ENCODE results near the gene ABLIM1. TPM values are rescaled to one million over a fixed set of nuclear protein-coding genes. Genes with fewer than 3 reads are reported as not detected.

ABLIM1 gene
- polyA plus RNA-seq, 3 donors: 0.33 to 0.91 (median 0.57) TPM

DNA sequence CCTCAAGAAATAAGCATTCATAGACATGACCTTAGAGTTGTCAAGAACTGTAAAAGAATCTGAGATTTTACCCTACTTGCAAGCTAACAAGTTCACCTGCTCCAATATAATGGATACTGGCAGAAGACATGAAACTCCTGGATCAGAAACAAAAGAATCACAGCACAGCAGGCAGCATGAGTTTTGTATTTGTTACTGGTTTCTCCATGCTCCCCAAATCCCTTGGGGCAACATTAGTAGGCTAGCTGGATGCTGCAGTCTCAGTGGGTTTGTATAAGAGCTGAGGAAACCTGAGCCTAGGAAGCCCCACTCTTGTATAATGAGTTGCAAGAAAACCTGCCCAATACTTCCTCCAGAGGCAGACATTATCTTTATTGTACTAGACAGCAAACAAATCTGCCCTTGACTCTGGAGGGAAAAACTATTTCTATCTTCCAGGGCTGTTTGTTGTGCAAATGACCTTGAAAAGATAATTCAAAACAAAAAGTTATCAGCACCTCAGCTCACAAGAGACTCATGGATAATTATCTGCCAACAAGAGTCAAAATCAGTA is 64.8 kb downstream of the ABLIM1 start:
- H3K36me3 Mint-ChIP-seq: no peaks in the 10 kb centered on the region
- H3K4me3 Mint-ChIP-seq: no peak overlapping the region
- H3K4me3 ChIP-seq (replicated peaks in 1 of 3; ENCODE audit: low read depth in 2 of 3, low read length in 3 of 3): no peak overlapping the region
- TF ChIP-seq, protein P1, sequence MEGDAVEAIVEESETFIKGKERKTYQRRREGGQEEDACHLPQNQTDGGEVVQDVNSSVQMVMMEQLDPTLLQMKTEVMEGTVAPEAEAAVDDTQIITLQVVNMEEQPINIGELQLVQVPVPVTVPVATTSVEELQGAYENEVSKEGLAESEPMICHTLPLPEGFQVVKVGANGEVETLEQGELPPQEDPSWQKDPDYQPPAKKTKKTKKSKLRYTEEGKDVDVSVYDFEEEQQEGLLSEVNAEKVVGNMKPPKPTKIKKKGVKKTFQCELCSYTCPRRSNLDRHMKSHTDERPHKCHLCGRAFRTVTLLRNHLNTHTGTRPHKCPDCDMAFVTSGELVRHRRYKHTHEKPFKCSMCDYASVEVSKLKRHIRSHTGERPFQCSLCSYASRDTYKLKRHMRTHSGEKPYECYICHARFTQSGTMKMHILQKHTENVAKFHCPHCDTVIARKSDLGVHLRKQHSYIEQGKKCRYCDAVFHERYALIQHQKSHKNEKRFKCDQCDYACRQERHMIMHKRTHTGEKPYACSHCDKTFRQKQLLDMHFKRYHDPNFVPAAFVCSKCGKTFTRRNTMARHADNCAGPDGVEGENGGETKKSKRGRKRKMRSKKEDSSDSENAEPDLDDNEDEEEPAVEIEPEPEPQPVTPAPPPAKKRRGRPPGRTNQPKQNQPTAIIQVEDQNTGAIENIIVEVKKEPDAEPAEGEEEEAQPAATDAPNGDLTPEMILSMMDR (IDR thresholded peaks at IDR 0.05): no peak
- H3K9ac ChIP-seq (ENCODE audit: insufficient read depth, low read length, poor library complexity, severe bottlenecking): no peak overlapping the region
- H3K9me3 Mint-ChIP-seq: peaks cover 0 to 4% (median 0%) of the 10 kb centered on the region in 7 donors
- no peaks in the 10 kb centered on the region for H3K4me1 Mint-ChIP-seq
- no peak overlapping the region for H3K4me2 ChIP-seq (replicated peaks; ENCODE audit: extremely low read depth, low read length, poor library complexity, severe bottlenecking)
- H3K27ac Mint-ChIP-seq: no peak overlapping the region
- H3K27me3 Mint-ChIP-seq (ENCODE audit: low read depth in 3 of 3): peaks cover 0 to 5% (median 0%) of the 10 kb centered on the region in 3 donors
- H2AFZ ChIP-seq (ENCODE audit: insufficient read depth, low read depth, low read length, poor library complexity, severe bottlenecking): no peak overlapping the region
- no peaks in the 10 kb centered on the region for H3K79me2 ChIP-seq (ENCODE audit: insufficient read depth, low read length)
- no peaks in the 10 kb centered on the region for H3K27me3 ChIP-seq (ENCODE audit: control insufficient read depth in 2 of 2, insufficient read depth in 2 of 2, low read length in 2 of 2)
- H3K27ac ChIP-seq (ENCODE audit: low read depth in 1 of 2, low read length in 2 of 2): no peak overlapping the region
- no peaks in the 10 kb centered on the region for H3K4me1 ChIP-seq (ENCODE audit: control insufficient read depth in 1 of 2, insufficient read depth in 2 of 2, low read length in 2 of 2)
- intact Hi-C loops (cut with micrococcal nuclease): no loop called here
- no peaks in the 10 kb centered on the region for H3K36me3 ChIP-seq (replicated peaks in 1 of 2; ENCODE audit: control insufficient read depth in 1 of 2, insufficient read depth in 2 of 2, low read length in 2 of 2)
- no peak for DNase-seq
- no peaks in the 10 kb centered on the region for H4K20me1 ChIP-seq (ENCODE audit: insufficient read depth, low read length)
- H3K9me3 ChIP-seq (replicated peaks in 1 of 2; ENCODE audit: control insufficient read depth in 1 of 2, insufficient read depth in 1 of 2, low read length in 2 of 2): no peaks in the 10 kb centered on the region

DNA sequence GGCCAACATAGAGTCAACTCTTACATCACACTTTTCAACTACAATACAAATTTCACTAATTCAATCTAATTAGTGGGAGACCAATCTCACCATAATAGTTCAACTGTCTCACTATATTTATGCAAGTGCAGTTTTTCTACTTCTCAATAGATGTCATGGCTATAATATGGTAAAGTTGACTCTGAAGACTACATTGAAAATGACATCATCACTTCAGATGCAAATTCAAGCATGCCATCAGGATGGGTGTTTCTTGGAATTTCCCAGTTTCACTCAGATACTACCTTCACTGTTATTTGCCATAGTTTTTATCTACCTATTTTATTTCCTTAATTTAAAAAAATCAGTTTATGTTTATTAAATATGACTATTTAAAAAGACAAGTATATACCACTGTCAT is 67.1 kb downstream of the ABLIM1 start:
- H3K4me1 Mint-ChIP-seq: no peaks in the 10 kb centered on the region
- H3K36me3 Mint-ChIP-seq: no peaks in the 10 kb centered on the region
- Histone ChIP-seq H3K9ac (ENCODE audit: insufficient read depth, low read length, poor library complexity, severe bottlenecking) (no peak overlapping the region), H3K36me3 (replicated peaks in 1 of 2; ENCODE audit: control insufficient read depth in 1 of 2, insufficient read depth in 2 of 2, low read length in 2 of 2) (no peaks in the 10 kb centered on the region), H3K4me1 (ENCODE audit: control insufficient read depth in 1 of 2, insufficient read depth in 2 of 2, low read length in 2 of 2) (no peaks in the 10 kb centered on the region), H3K9me3 (replicated peaks in 1 of 2; ENCODE audit: control insufficient read depth in 1 of 2, insufficient read depth in 1 of 2, low read length in 2 of 2) (no peaks in the 10 kb centered on the region), H4K20me1 (ENCODE audit: insufficient read depth, low read length) (no peaks in the 10 kb centered on the region), H3K79me2 (ENCODE audit: insufficient read depth, low read length) (no peaks in the 10 kb centered on the region), H3K4me3 (replicated peaks in 1 of 3; ENCODE audit: low read depth in 2 of 3, low read length in 3 of 3) (no peak overlapping the region), H3K27me3 (ENCODE audit: control insufficient read depth in 2 of 2, insufficient read depth in 2 of 2, low read length in 2 of 2) (no peaks in the 10 kb centered on the region), H3K4me2 (replicated peaks; ENCODE audit: extremely low read depth, low read length, poor library complexity, severe bottlenecking) (no peak overlapping the region), H3K27ac (ENCODE audit: low read depth in 1 of 2, low read length in 2 of 2) (no peak overlapping the region), H2AFZ (ENCODE audit: insufficient read depth, low read depth, low read length, poor library complexity, severe bottlenecking) (no peak overlapping the region)
- H3K27ac Mint-ChIP-seq: no peak overlapping the region
- no peak for DNase-seq
- H3K4me3 Mint-ChIP-seq: no peak overlapping the region
- peaks cover 0 to 5% (median 0%) of the 10 kb centered on the region in 3 donors for H3K27me3 Mint-ChIP-seq (ENCODE audit: low read depth in 3 of 3)
- TF ChIP-seq, protein P1 (IDR thresholded peaks at IDR 0.05): no peak
- intact Hi-C loops (cut with micrococcal nuclease): no loop called here
- H3K9me3 Mint-ChIP-seq: peaks cover 0 to 4% (median 0%) of the 10 kb centered on the region in 7 donors

All from CD14-positive monocyte (primary cell).